GM19099 (cell line): ENCODE measurements around the gene CFAP100.

ENCODE experiments used
- POLR2A ChIP-seq: IDR thresholded peaks from 3 replicates; pipeline ENCODE4 v1.6.1; 2011; ENCODE audit warnings: low read depth; ENCODE audit not compliant: insufficient read length; ENCODE audit errors: extremely low read depth

Gene CFAP100

GRCh38 chr3:126394179-126394976, at the start of gene CFAP100:
Gene CFAP100 (plus strand): TSS chr3:126394909. CDS start chr3:126396001, 1,092 bp downstream.
- no peak for TF ChIP-seq POLR2A

GRCh38 chr3:126345231-126345630, 49.5 kb upstream of the CFAP100 start:
- no peak for TF ChIP-seq POLR2A

GRCh38 chr3:126345641-126346460, 48.9 kb upstream of the CFAP100 start:
- no peak for TF ChIP-seq POLR2A

- no peak for TF ChIP-seq POLR2A
Measured at GRCh38 chr3:126346466-126346865, 48.2 kb upstream of the CFAP100 start.

- TF ChIP-seq POLR2A: no peak
Measured at GRCh38 chr3:126347543-126348161, 47.1 kb upstream of the CFAP100 start.

GRCh38 chr3:126348308-126348920, 46.3 kb upstream of the CFAP100 start:
- TF ChIP-seq POLR2A: no peak

GRCh38 chr3:126349071-126349470, 45.6 kb upstream of the CFAP100 start:
- TF ChIP-seq POLR2A: no peak

- TF ChIP-seq POLR2A: no peak
Measured at GRCh38 chr3:126349611-126350501, 44.9 kb upstream of the CFAP100 start.

GRCh38 chr3:126350502-126351085, 44.1 kb upstream of the CFAP100 start:
- no peak for TF ChIP-seq POLR2A

GRCh38 chr3:126351086-126351770, 43.5 kb upstream of the CFAP100 start:
- no peak for TF ChIP-seq POLR2A

GRCh38 chr3:126351771-126352475, 42.8 kb upstream of the CFAP100 start:
- TF ChIP-seq POLR2A: no peak
